K562 (cell line): ENCODE data around the gene ZMIZ1. TPM values are rescaled to one million over a fixed set of nuclear protein-coding genes. Genes with fewer than 3 reads are reported as not detected.

Experiments
- ATAC-seq: fragments of 200-7000 bp; cut with Tn5 transposase; 3 replicates; pipeline ENCODE4 v1.9.1; 2020; ENCODE audit warnings: moderate library complexity
- BruUV-seq: library from RNA; stranded (reverse); fragments of 400-500 nt; replicated peaks from 2 replicates; lab custom pipeline; 2021; lab: Mats Ljungman, UMichigan
- CTCF ChIA-PET: fragments of 300-600 bp; formaldehyde crosslinking; extraction: SDS; loops from one replicate; lab custom pipeline; 2021; ENCODE audit warnings: low intra/inter-chr PET ratio; lab: Yijun Ruan, JAX
- POLR2A ChIA-PET: fragments of 300-600, 350-650 bp; sonication (Branson Sonifier 250); formaldehyde crosslinking; extraction: SDS; loops from one replicate; lab custom pipeline; 2021; ENCODE audit warnings: antibody characterized with exemption, inconsistent platforms; lab: Yijun Ruan, JAX
- DNase-seq, 4 experiments: peaks; one replicate each; pipeline versions ENCODE4 v3.0.0 to v3.0.0-alpha.2; 2011 to 2018; ENCODE audit warnings: low spot score in 3 of 4, mixed read lengths in 3 of 4; ENCODE audit errors: extremely low read depth in 1 of 4
- FAIRE-seq: peaks from 2 replicates; lab custom pipeline; 2011; peaks lifted over from hg19 to GRCh38; lab: Jason Lieb, UNC
- H2AFZ ChIP-seq: 2 replicates; pipeline ENCODE4 v1.6.0; 2011; ENCODE audit warnings: low read depth, low read length, control low read depth, inconsistent platforms
- H3K27ac ChIP-seq: fragments of 200-600 bp; 3 replicates; pipeline ENCODE4 v1.8.0; 2011; ENCODE audit warnings: low read depth, mild to moderate bottlenecking, control low read depth, inconsistent platforms, low read length, moderate library complexity, mixed read lengths; ENCODE audit errors: extremely low read depth
- H3K27me3 ChIP-seq, 2 experiments: fragments of 300-600 bp in 1 of 2; 2 replicates in 1 of 2; 3 replicates in 1 of 2; pipeline versions ENCODE4 v1.6.0 to v1.8.0; 2011; ENCODE audit warnings: inconsistent platforms in 2 of 2, low read length in 2 of 2, mild to moderate bottlenecking in 1 of 2, mixed read lengths in 1 of 2, moderate library complexity in 1 of 2; ENCODE audit not compliant: control insufficient read depth in 2 of 2, insufficient read depth in 2 of 2
- H3K36me3 ChIP-seq: fragments of 300-600 bp; 3 replicates; pipeline ENCODE4 v1.8.0; 2011; ENCODE audit warnings: mild to moderate bottlenecking, low read length, inconsistent platforms; ENCODE audit not compliant: control insufficient read depth, insufficient read depth
- H3K4me1 ChIP-seq, 2 experiments: fragments of 200-600 bp in 1 of 2; replicated peaks in 1 of 2; 2 replicates in 1 of 2; 3 replicates in 1 of 2; pipeline versions ENCODE4 v1.5.1 to v1.8.0; 2011; ENCODE audit warnings: inconsistent platforms in 2 of 2, low read length in 2 of 2, mild to moderate bottlenecking in 1 of 2, mixed read lengths in 1 of 2, moderate library complexity in 1 of 2; ENCODE audit not compliant: control insufficient read depth in 2 of 2, insufficient read depth in 2 of 2
- H3K4me2 ChIP-seq: 2 replicates; pipeline ENCODE4 v1.6.1; 2011; ENCODE audit warnings: low read length, control low read depth, inconsistent platforms, mixed read lengths; ENCODE audit not compliant: insufficient read depth
- H3K4me3 ChIP-seq: fragments of 200-600 bp; sonication (generic), shearing (Covaris generic); 2 replicates; pipeline ENCODE4 v1.5.1; 2016; ENCODE audit warnings: control low read depth, inconsistent platforms
- H3K79me2 ChIP-seq: fragments of 200-600 bp; 3 replicates; pipeline ENCODE4 v1.8.0; 2011; ENCODE audit warnings: low read length, inconsistent platforms; ENCODE audit not compliant: control insufficient read depth, insufficient read depth
- H3K9ac ChIP-seq, 2 experiments: 2 replicates each; pipeline versions ENCODE4 v1.6.0 to v1.6.1; 2011; ENCODE audit warnings: low read depth in 2 of 2, low read length in 2 of 2, control low read depth in 1 of 2, inconsistent platforms in 1 of 2, mild to moderate bottlenecking in 1 of 2, mixed read lengths in 1 of 2; ENCODE audit not compliant: insufficient read depth in 1 of 2
- H3K9me1 ChIP-seq: one replicate; pipeline ENCODE4 v1.6.0; 2011; ENCODE audit warnings: inconsistent platforms, mild to moderate bottlenecking, low read length, moderate library complexity; ENCODE audit not compliant: control insufficient read depth, insufficient read depth
- H3K9me3 ChIP-seq: replicated peaks from 2 replicates; pipeline ENCODE4 v1.5.1; 2011; ENCODE audit warnings: low read depth, low read length, inconsistent platforms; ENCODE audit not compliant: control insufficient read depth, insufficient read depth
- H4K20me1 ChIP-seq: replicated peaks from 2 replicates; pipeline ENCODE4 v1.6.1; 2011; ENCODE audit warnings: low read length, inconsistent platforms, mixed read lengths; ENCODE audit not compliant: control insufficient read depth, insufficient read depth
- ARHGAP35 ChIP-seq: fragments of 450-650 bp; IDR thresholded peaks from 2 replicates; pipeline ENCODE4 v1.6.1; 2018; ENCODE audit not compliant: partially characterized antibody
- ATF7 ChIP-seq: fragments of 450-650 bp; IDR thresholded peaks from 2 replicates; pipeline ENCODE4 v1.7.1; 2014; ENCODE audit warnings: mild to moderate bottlenecking, moderate library complexity
- CBFA2T3 ChIP-seq: fragments of 450-650 bp; IDR thresholded peaks from 2 replicates; pipeline ENCODE4 v1.6.1; 2017
- DACH1 ChIP-seq: fragments of 450-650 bp; IDR thresholded peaks from 2 replicates; pipeline ENCODE4 v1.6.1; 2018; ENCODE audit not compliant: partially characterized antibody
- ELF2 ChIP-seq: fragments of 250-450 bp; sonication (Bioruptor Pico); IDR thresholded peaks from 2 replicates; pipeline ENCODE4 v1.5.0; 2021; ENCODE audit warnings: mild to moderate bottlenecking
- ETV1 ChIP-seq: fragments of 450-650 bp; conservative IDR thresholded peaks from 2 replicates; pipeline ENCODE4 v1.6.1; 2016; ENCODE audit warnings: missing genetic modification characterization, control low read depth, low read depth, missing compliant biosample characterization
- HDAC8 ChIP-seq: fragments of 450-650 bp; IDR thresholded peaks from 2 replicates; pipeline ENCODE4 v1.6.1; 2016; ENCODE audit warnings: mild to moderate bottlenecking, missing genetic modification characterization, moderate library complexity, missing compliant biosample characterization
- KLF6 ChIP-seq: fragments of 250-450 bp; sonication (Bioruptor Pico); IDR thresholded peaks from 2 replicates; pipeline ENCODE4 v1.4.0; 2020; ENCODE audit warnings: mild to moderate bottlenecking, moderate library complexity, borderline replicate concordance
- POLR2AphosphoS2 ChIP-seq: IDR thresholded peaks from 2 replicates; pipeline ENCODE4 v1.6.1; 2012; ENCODE audit warnings: low read length, improper control_type of control experiment
- PTRF ChIP-seq: fragments of 450-650 bp; IDR thresholded peaks from 2 replicates; pipeline ENCODE4 v1.6.1; 2016; ENCODE audit warnings: mild to moderate bottlenecking, missing genetic modification characterization, missing compliant biosample characterization
- SMAD4 ChIP-seq: fragments of 250-450 bp; sonication (Bioruptor Pico); conservative IDR thresholded peaks from 2 replicates; pipeline ENCODE4 v1.8.0; 2021; ENCODE audit warnings: inconsistent platforms, mild to moderate bottlenecking, moderate library complexity
- TGIF2 ChIP-seq: sonication (generic); formaldehyde crosslinking; IDR thresholded peaks from 2 replicates; pipeline ENCODE4 v1.8.1; 2022; ENCODE audit warnings: mild to moderate bottlenecking, missing genetic modification reagents, moderate library complexity
- ZNF134 ChIP-seq: fragments of 250-450 bp; sonication (Bioruptor Pico); conservative IDR thresholded peaks from 2 replicates; pipeline ENCODE4 v1.4.0; 2020
- ZNF174 ChIP-seq: fragments of 250-450 bp; sonication (Bioruptor Pico); IDR thresholded peaks from 2 replicates; pipeline ENCODE4 v1.4.0; 2020; ENCODE audit warnings: mild to moderate bottlenecking
- ZNF311 ChIP-seq: fragments of 250-450 bp; sonication (Bioruptor Pico); IDR thresholded peaks from 2 replicates; pipeline ENCODE4 v1.4.0; 2020; ENCODE audit warnings: mild to moderate bottlenecking, moderate library complexity
- ZNF766 ChIP-seq: fragments of 200-800 bp; sonication (Bioruptor generic); conservative IDR thresholded peaks from 2 replicates; pipeline ENCODE4 v1.6.1; 2016; ENCODE audit warnings: missing genetic modification characterization, missing compliant biosample characterization
- WGBS: fragments of 100-300 bp; shearing (Covaris generic); methylation state at CpG from one replicate; pipeline ENCODE4 v1.1.6; 2016; ENCODE audit warnings: low coverage, mixed read lengths; ENCODE audit not compliant: insufficient coverage; ENCODE audit errors: missing lambda C conversion rate; 5-methylcytosine and 5-hydroxymethylcytosine counted together
- in situ Hi-C: fragments of 300-500 bp; cut with MboI; formaldehyde crosslinking; loops from 4 replicates; pipeline ENCODE4 v1.15.0; 2018; ENCODE audit warnings: inconsistent platforms, mixed read lengths
- intact Hi-C: fragments of 100-400 bp; cut with micrococcal nuclease; formaldehyde crosslinking; loops from 2 replicates; pipeline ENCODE4 v1.14.2; 2022
- polyA plus RNA-seq, 8 experiments: library from polyadenylated mRNA; depleted of rRNA in 4 of 8; stranded (reverse) in 5 of 8; unstranded in 3 of 8; fragments of >200 nt; fragmentation: Nextera tagmentation in 2 of 8; fragmentation: Illumina TruSeq in 1 of 8; extraction: Ambion mirVana in 2 of 8; extraction: Trizol in 1 of 8; gene quantifications; 2 replicates each; pipeline versions ENCODE4 v1.2.1 to v1.2.3, GENCODE V29; 2011 to 2014; ENCODE audit warnings: inconsistent platforms in 1 of 8, missing spikeins in 1 of 8
- total RNA-seq, 7 experiments: library from RNA; depleted of rRNA in 6 of 7; stranded (reverse); fragments of >200 nt in 6 of 7; fragmentation: Illumina TruSeq in 2 of 7; extraction: Trizol in 2 of 7; gene quantifications; 2 replicates each; pipeline versions ENCODE4 v1.2.1 to v1.2.3, GENCODE V29; 2011 to 2021; ENCODE audit warnings: low replicate concordance in 1 of 7
- TF ChIP-seq, protein P1 (sequence below): fragments of 450-650 bp; IDR thresholded peaks from 2 replicates; pipeline ENCODE4 v1.6.1; 2017; ENCODE audit warnings: antibody characterized with exemption, mild to moderate bottlenecking
- TF ChIP-seq, protein P2 (sequence below): sonication (generic); formaldehyde crosslinking; IDR thresholded peaks from 2 replicates; pipeline ENCODE4 v1.8.1; 2022; ENCODE audit warnings: missing genetic modification reagents

The ZMIZ1 gene
- total and polyA plus RNA-seq, 9 of the 15 experiments (the other 6 are each of a cell fraction or from before 2014, with no cell fraction given) = 1.0 to 37.3 (median 4.3) TPM

DNA sequence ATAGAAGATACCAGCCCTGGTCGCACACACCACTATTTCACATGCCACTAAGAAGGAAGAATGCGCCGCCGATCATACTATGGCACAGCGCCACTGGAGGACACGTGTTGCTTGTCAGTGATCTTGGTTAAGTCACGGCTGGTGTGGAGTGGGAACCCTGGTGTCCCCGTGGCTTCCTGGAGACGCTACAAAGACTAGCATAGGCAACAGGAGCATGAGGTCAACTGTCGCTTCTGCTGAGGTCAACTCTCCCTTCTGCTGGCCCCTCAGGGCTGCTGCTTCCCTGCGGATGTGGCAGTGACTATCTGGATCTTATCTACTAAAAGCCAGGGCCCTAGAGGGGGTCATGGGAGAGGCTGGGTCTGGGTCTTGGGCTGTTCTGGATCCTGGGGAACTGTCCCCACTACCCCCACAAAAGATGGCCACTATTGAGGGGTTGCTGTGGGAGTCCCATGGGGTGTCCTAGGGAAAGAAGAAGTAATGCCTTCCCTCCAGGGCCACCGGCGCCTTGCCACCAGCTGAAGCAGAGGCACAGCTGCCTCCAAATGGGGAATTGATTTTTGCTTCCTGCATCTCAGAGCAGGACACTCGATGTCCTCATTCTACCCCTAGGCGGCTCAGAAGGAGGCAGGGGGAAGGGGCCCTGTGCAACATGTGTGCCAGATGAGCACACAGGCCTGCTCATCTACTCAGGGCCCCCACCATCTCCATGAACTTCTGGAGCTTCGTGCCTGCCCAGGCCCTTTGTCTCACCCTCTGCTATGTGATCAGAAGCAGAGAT is 201.9 kb downstream of the ZMIZ1 start:
- Histone ChIP-seq H3K9ac (peak overlapping the region in 1 of 2 experiments; percentile 79; a peak in 1 of 4 replicates), H3K27ac (peak overlapping the region; percentile 16; the same call in 1 of the 3 replicates), H3K4me3 (no peak overlapping the region), H3K36me3 (peaks cover 4% of the 10 kb centered on the region; the same call in 1 of the 3 replicates), H3K9me3 (no peaks in the 10 kb centered on the region), H3K4me2 (peak overlapping the region; percentile 40), H3K27me3 (no peaks in the 10 kb centered on the region), H2AFZ (no peak overlapping the region), H3K79me2 (no peaks in the 10 kb centered on the region), H4K20me1 (peaks cover 36% of the 10 kb centered on the region; the same call in 1 of the 2 replicates), H3K9me1 (peaks cover 5% of the 10 kb centered on the region), H3K4me1 (peaks cover 13 to 27% of the 10 kb centered on the region in 2 experiments)
- in situ Hi-C loops = no loop called here
- FAIRE-seq (no peak), DNase-seq (peak; percentile 35 to 70 (median 58)), ATAC-seq (peak; percentile 57)
- BruUV-seq = no TSS peak
- intact Hi-C loops = no loop called here
- POLR2A ChIA-PET = interaction anchor here (0.6 to 1.3 kb wide), 4 partner anchors 11 to 64 kb away, joined by 3 read pairs; no protein-coding TSS in a partner anchor
- WGBS = 46% methylated on average over 16 of the region's 16 CpGs
- CTCF ChIA-PET = no interaction called here
- TF ChIP-seq, protein P1, sequence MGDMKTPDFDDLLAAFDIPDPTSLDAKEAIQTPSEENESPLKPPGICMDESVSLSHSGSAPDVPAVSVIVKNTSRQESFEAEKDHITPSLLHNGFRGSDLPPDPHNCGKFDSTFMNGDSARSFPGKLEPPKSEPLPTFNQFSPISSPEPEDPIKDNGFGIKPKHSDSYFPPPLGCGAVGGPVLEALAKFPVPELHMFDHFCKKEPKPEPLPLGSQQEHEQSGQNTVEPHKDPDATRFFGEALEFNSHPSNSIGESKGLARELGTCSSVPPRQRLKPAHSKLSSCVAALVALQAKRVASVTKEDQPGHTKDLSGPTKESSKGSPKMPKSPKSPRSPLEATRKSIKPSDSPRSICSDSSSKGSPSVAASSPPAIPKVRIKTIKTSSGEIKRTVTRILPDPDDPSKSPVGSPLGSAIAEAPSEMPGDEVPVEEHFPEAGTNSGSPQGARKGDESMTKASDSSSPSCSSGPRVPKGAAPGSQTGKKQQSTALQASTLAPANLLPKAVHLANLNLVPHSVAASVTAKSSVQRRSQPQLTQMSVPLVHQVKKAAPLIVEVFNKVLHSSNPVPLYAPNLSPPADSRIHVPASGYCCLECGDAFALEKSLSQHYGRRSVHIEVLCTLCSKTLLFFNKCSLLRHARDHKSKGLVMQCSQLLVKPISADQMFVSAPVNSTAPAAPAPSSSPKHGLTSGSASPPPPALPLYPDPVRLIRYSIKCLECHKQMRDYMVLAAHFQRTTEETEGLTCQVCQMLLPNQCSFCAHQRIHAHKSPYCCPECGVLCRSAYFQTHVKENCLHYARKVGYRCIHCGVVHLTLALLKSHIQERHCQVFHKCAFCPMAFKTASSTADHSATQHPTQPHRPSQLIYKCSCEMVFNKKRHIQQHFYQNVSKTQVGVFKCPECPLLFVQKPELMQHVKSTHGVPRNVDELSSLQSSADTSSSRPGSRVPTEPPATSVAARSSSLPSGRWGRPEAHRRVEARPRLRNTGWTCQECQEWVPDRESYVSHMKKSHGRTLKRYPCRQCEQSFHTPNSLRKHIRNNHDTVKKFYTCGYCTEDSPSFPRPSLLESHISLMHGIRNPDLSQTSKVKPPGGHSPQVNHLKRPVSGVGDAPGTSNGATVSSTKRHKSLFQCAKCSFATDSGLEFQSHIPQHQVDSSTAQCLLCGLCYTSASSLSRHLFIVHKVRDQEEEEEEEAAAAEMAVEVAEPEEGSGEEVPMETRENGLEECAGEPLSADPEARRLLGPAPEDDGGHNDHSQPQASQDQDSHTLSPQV = no peak
- no peak for TF ChIP-seq DACH1
- TF ChIP-seq ELF2 (CRISPR knock-in tag) = no peak
- TF ChIP-seq ETV1 (tag) = peak; percentile 67
- peak; percentile 11; the same call in 1 of the 2 replicates for TF ChIP-seq KLF6 (CRISPR knock-in tag)
- peak; percentile 27; the same call in 1 of the 2 replicates for TF ChIP-seq ZNF766 (CRISPR knock-in tag)
- 0 out of 2 replicates have a peak, but pooled peaks have one; percentile 24 for TF ChIP-seq ATF7
- TF ChIP-seq ARHGAP35 = no peak
- TF ChIP-seq POLR2AphosphoS2 = no peak
- peak; percentile 37; the same call in 1 of the 2 replicates for TF ChIP-seq ZNF134 (CRISPR knock-in tag)
- TF ChIP-seq SMAD4 (CRISPR knock-in tag) = peak; percentile 55
- TF ChIP-seq, protein P2, sequence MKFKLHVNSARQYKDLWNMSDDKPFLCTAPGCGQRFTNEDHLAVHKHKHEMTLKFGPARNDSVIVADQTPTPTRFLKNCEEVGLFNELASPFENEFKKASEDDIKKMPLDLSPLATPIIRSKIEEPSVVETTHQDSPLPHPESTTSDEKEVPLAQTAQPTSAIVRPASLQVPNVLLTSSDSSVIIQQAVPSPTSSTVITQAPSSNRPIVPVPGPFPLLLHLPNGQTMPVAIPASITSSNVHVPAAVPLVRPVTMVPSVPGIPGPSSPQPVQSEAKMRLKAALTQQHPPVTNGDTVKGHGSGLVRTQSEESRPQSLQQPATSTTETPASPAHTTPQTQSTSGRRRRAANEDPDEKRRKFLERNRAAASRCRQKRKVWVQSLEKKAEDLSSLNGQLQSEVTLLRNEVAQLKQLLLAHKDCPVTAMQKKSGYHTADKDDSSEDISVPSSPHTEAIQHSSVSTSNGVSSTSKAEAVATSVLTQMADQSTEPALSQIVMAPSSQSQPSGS (CRISPR knock-in tag) = no peak
- no peak for TF ChIP-seq CBFA2T3
- no peak for TF ChIP-seq PTRF
- no peak for TF ChIP-seq ZNF174 (CRISPR knock-in tag)
- TF ChIP-seq HDAC8 (tag) = 0 out of 2 replicates have a peak, but pooled peaks have one; percentile 66
- TF ChIP-seq TGIF2 (CRISPR knock-in tag) = no peak
- TF ChIP-seq ZNF311 (CRISPR knock-in tag) = peak; percentile 34; the same call in 1 of the 2 replicates
